GM21723 (cell line): ENCODE data around the gene IRF4.
A peak's percentile ranks its signal among the peaks of the same experiment; 100 is the strongest.

ENCODE experiments used
- ATAC-seq: cut with Tn5 transposase; IDR thresholded peaks from one replicate; pipeline ENCODE4 v1.9.1; 2021; ENCODE audit warnings: mild to moderate bottlenecking, moderate library complexity; ENCODE audit not compliant: unreplicated experiment

The IRF4 gene

GRCh38 chr6:391559-392440, at the start of gene IRF4:
IRF4 (plus strand) TSS chr6:391752; CDS start chr6:393153, 1,401 bp downstream.
- ATAC-seq, result peak; percentile 47

GRCh38 chr6:341914-342831, 49.4 kb upstream of the IRF4 start:
- peak; percentile 61 for ATAC-seq

GRCh38 chr6:342832-343179, 48.7 kb upstream of the IRF4 start:
- no peak for ATAC-seq

- ATAC-seq, result no peak
These were observed 48.2 kb upstream of the IRF4 start for GRCh38 chr6:343226-343935.

GRCh38 chr6:343960-344815, 47.4 kb upstream of the IRF4 start:
- no peak for ATAC-seq

- ATAC-seq, result no peak
These were observed 46.7 kb upstream of the IRF4 start for GRCh38 chr6:344816-345340.

GRCh38 chr6:345747-346385, 45.7 kb upstream of the IRF4 start:
- no peak for ATAC-seq

- no peak for ATAC-seq
These were observed 45.0 kb upstream of the IRF4 start for GRCh38 chr6:346386-347030.

GRCh38 chr6:347232-347631, 44.3 kb upstream of the IRF4 start:
- ATAC-seq, result peak; percentile 69

GRCh38 chr6:347951-348859, 43.3 kb upstream of the IRF4 start:
- no peak for ATAC-seq

- ATAC-seq, result no peak
These were observed 42.6 kb upstream of the IRF4 start for GRCh38 chr6:348860-349396.

- ATAC-seq, result no peak
These were observed 42.0 kb upstream of the IRF4 start for GRCh38 chr6:349491-349921.

GRCh38 chr6:350371-350770, 41.2 kb upstream of the IRF4 start:
- no peak for ATAC-seq

GRCh38 chr6:351011-351866, 40.3 kb upstream of the IRF4 start:
- no peak for ATAC-seq

GRCh38 chr6:351867-352289, 39.7 kb upstream of the IRF4 start:
- no peak for ATAC-seq

GRCh38 chr6:352474-352873, 39.1 kb upstream of the IRF4 start:
- ATAC-seq, result no peak
